CD4-positive, alpha-beta T cell treated with Interleukin-6 for 4 hours (primary cell): ENCODE measurements around the gene LRRC26.
A peak's percentile ranks its signal among the peaks of the same experiment; 100 is the strongest.

Source experiments
- DNase-seq: peaks from one replicate; pipeline ENCODE4 v3.0.0-alpha.2; 2020; ENCODE audit warnings: mixed read lengths

LRRC26 gene

GRCh38 chr9:137183980-137184595 lies 14.2 kb upstream of the LRRC26 start:
- no peak for DNase-seq

GRCh38 chr9:137182836-137183235 lies 13.0 kb upstream of the LRRC26 start:
- DNase-seq = no peak

GRCh38 chr9:137181680-137182079 lies 11.8 kb upstream of the LRRC26 start:
- DNase-seq = no peak

GRCh38 chr9:137180491-137180890 lies 10.6 kb upstream of the LRRC26 start:
- DNase-seq = no peak

- no peak for DNase-seq
Measured at GRCh38 chr9:137179761-137180160, 9.9 kb upstream of the LRRC26 start.

- DNase-seq = no peak
Measured at GRCh38 chr9:137178939-137179630, 9.2 kb upstream of the LRRC26 start.

- no peak for DNase-seq
Measured at GRCh38 chr9:137178201-137178938, 8.5 kb upstream of the LRRC26 start.

- peak; percentile 34 for DNase-seq
Measured at GRCh38 chr9:137176302-137177182, 6.7 kb upstream of the LRRC26 start.

- DNase-seq = peak; percentile 26
Measured at GRCh38 chr9:137175345-137175961, 5.6 kb upstream of the LRRC26 start.

- DNase-seq = no peak
Measured at GRCh38 chr9:137174722-137175293, 5.0 kb upstream of the LRRC26 start.

- DNase-seq = no peak
Measured at GRCh38 chr9:137173796-137174664, 4.2 kb upstream of the LRRC26 start.

GRCh38 chr9:137172901-137173795 lies 3.3 kb upstream of the LRRC26 start:
- DNase-seq = no peak

- no peak for DNase-seq
Measured at GRCh38 chr9:137171149-137171900, 1.5 kb upstream of the LRRC26 start.

GRCh38 chr9:137170486-137171148 lies 766 bp upstream of the LRRC26 start:
- no peak for DNase-seq

GRCh38 chr9:137168904-137169856 lies 671 bp downstream of the LRRC26 start:
- DNase-seq = peak; percentile 12

GRCh38 chr9:137168573-137168903 lies 1.3 kb downstream of the LRRC26 start:
- DNase-seq = no peak

GRCh38 chr9:137167747-137168572 lies 1.9 kb downstream of the LRRC26 start:
- no peak for DNase-seq
